A549 (cell line): ENCODE results near the gene DLG1.

Experiments
- EP300 ChIP-seq, 2 experiments: fragments of >200 bp; sonication (Bioruptor Twin); formaldehyde crosslinking; IDR thresholded peaks; 2 replicates in 1 of 2; 3 replicates in 1 of 2; pipeline ENCODE4 v1.6.1; 2016 to 2017
- ESRRA ChIP-seq: fragments of 150-350 bp; IDR thresholded peaks from 2 replicates; pipeline ENCODE4 v1.6.1; 2014; ENCODE audit warnings: mild to moderate bottlenecking, low read length, borderline replicate concordance
- FOSB ChIP-seq: fragments of 250-450 bp; sonication (Bioruptor Pico); IDR thresholded peaks from 2 replicates; pipeline ENCODE4 v1.5.0; 2020; ENCODE audit warnings: mild to moderate bottlenecking, moderate library complexity
- GATA3 ChIP-seq: IDR thresholded peaks from 2 replicates; pipeline ENCODE4 v1.6.1; 2012; ENCODE audit warnings: borderline replicate concordance
- JUN ChIP-seq, 2 experiments: fragments of >200 bp; sonication (Bioruptor Twin); formaldehyde crosslinking; IDR thresholded peaks; 2 replicates in 1 of 2; 3 replicates in 1 of 2; pipeline ENCODE4 v1.6.1; 2016 to 2017
- NFE2L2 ChIP-seq: fragments of 150-350 bp; conservative IDR thresholded peaks from 2 replicates; pipeline ENCODE4 v1.6.1; 2014; ENCODE audit warnings: low read length
- POLR2A ChIP-seq: IDR thresholded peaks from 2 replicates; pipeline ENCODE4 v1.6.1; 2012; ENCODE audit warnings: mild to moderate bottlenecking, low read length
- RAD21 ChIP-seq, 2 experiments: fragments of >200 bp in 1 of 2; sonication (Bioruptor Twin) in 1 of 2; formaldehyde crosslinking in 1 of 2; IDR thresholded peaks in 1 of 2; conservative IDR thresholded peaks in 1 of 2; 2 replicates in 1 of 2; 3 replicates in 1 of 2; pipeline ENCODE4 v1.6.1; 2012 to 2018; ENCODE audit warnings: inconsistent platforms in 1 of 2
- SREBF2 ChIP-seq: fragments of 450-650 bp; IDR thresholded peaks from 2 replicates; pipeline ENCODE4 v1.6.1; 2014; ENCODE audit warnings: mild to moderate bottlenecking, moderate library complexity
- TF ChIP-seq, protein P1 (sequence below): fragments of >200 bp; sonication (Bioruptor Twin); formaldehyde crosslinking; IDR thresholded peaks from 3 replicates; pipeline ENCODE4 v1.5.1; 2016
- TF ChIP-seq, protein P2 (sequence below): IDR thresholded peaks from 2 replicates; pipeline ENCODE4 v1.6.1; 2012

DNA sequence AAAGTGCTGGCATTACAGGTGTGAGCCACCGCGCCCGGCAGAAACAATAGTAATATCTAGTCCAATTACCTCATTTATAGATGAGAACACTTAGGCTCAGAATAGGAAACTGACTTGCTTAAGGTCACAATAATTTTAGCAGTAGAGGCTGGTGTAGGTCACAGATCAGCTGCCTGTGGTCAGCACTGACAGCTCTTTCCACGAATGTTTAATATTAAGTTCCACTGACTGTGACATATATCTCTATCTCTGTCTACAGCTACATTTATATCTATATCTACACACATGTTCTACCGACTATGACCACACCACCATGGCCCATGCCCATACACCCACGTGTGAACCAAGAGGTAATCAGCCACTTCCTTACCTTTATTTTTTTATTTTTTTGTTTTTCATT is 40.2 kb upstream of the DLG1 start:
- TF ChIP-seq, protein P1, sequence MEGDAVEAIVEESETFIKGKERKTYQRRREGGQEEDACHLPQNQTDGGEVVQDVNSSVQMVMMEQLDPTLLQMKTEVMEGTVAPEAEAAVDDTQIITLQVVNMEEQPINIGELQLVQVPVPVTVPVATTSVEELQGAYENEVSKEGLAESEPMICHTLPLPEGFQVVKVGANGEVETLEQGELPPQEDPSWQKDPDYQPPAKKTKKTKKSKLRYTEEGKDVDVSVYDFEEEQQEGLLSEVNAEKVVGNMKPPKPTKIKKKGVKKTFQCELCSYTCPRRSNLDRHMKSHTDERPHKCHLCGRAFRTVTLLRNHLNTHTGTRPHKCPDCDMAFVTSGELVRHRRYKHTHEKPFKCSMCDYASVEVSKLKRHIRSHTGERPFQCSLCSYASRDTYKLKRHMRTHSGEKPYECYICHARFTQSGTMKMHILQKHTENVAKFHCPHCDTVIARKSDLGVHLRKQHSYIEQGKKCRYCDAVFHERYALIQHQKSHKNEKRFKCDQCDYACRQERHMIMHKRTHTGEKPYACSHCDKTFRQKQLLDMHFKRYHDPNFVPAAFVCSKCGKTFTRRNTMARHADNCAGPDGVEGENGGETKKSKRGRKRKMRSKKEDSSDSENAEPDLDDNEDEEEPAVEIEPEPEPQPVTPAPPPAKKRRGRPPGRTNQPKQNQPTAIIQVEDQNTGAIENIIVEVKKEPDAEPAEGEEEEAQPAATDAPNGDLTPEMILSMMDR = no peak
- TF ChIP-seq JUN (IDR thresholded peaks at IDR 0.05) = no peak
- no peak for TF ChIP-seq FOSB (CRISPR knock-in tag)
- TF ChIP-seq NFE2L2 = no peak
- no peak for TF ChIP-seq SREBF2
- no peak for TF ChIP-seq EP300 (IDR thresholded peaks at IDR 0.05)
- no peak for TF ChIP-seq GATA3
- no peak for TF ChIP-seq RAD21 (conservative IDR thresholded peaks at IDR 0.05 in 1 of 2, IDR thresholded peaks at IDR 0.05 in 1 of 2)
- TF ChIP-seq, protein P2, sequence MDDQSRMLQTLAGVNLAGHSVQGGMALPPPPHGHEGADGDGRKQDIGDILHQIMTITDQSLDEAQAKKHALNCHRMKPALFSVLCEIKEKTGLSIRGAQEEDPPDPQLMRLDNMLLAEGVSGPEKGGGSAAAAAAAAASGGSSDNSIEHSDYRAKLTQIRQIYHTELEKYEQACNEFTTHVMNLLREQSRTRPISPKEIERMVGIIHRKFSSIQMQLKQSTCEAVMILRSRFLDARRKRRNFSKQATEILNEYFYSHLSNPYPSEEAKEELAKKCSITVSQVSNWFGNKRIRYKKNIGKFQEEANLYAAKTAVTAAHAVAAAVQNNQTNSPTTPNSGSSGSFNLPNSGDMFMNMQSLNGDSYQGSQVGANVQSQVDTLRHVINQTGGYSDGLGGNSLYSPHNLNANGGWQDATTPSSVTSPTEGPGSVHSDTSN = no peak
- TF ChIP-seq ESRRA = no peak
- TF ChIP-seq POLR2A = no peak
